Activated gamma-delta T cell treated with Interleukin-2 at 50 U/mL for 16 hours (primary cell): ENCODE measurements around the gene HOXA7.
A peak's percentile ranks its signal among the peaks of the same experiment; 100 is the strongest.

Source experiments
- DNase-seq: peaks from one replicate; pipeline ENCODE4 v3.0.0-alpha.2; 2020

The HOXA7 gene

DNA sequence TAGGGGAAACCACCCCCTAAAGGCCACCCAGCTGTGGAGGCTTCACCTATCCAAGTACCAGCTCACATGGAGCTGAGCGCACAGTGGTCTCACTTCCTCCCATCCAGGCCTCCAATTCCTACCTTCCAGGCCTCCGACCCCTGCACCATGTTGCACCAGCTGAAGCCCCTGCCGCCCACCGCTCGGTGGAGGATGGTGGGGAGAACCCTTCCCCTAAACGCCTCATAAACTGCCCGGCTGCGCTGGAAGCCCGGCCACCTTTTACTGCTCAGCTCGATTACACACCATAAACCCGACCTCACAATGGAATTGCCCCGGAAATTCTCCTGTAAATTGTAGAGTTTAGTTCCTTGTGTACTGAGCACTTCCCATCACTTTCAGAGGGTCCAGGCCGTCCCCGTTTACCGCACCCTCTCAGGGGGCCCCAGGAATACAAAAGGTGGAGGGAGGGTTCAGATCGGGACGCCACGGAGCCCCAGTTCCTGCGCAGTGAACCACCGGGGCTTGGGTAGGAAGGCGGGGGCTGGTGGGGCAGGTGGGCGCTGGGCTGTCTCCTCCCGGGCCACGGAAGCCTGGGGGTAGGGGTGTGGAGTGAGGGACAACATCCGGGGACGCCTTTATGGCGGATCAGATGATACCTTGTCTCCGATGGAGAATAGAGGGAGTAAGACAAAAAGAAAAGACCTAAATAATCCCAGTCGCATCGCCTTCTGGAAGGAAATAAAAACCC lies 1.4 kb upstream of the HOXA7 start:
- no peak for DNase-seq

DNA sequence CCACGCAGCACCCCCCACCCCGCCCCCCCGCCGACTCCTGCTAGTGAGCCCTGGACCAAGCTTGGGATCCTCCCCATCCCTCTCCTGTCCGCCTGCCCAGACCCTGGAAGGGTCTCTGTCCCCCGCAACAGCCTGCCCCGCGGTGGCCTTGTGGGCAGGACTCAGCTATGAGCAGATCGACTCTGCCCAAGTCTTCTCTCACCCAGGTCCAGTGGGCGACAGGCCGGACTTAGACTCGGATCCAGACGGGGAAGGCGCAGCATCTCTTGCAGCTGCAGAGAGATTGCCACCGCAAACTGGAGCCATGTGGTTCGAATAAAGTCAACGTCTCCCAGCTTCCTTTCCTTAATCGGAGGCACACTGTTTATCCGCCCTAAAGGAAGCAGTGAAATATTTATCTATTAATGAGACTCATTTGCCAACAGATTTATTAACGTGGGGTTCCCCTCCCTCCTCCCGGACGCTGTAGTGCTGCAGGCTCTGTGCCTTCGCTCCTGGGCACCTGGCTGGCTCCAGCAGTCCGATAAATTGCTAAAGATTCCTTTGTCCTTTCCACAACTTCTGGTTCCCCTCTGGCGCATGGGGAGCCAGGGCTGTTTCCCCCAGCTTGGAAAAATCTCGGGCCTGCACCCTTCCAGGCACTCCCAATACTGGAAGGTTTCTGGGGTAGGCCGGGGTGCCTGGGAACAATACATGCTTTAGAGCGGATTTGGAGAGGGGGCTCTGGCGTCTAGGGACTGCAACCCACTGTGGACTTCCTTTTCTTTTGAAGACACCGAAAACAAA lies 634 bp upstream of the HOXA7 start:
- no peak for DNase-seq

DNA sequence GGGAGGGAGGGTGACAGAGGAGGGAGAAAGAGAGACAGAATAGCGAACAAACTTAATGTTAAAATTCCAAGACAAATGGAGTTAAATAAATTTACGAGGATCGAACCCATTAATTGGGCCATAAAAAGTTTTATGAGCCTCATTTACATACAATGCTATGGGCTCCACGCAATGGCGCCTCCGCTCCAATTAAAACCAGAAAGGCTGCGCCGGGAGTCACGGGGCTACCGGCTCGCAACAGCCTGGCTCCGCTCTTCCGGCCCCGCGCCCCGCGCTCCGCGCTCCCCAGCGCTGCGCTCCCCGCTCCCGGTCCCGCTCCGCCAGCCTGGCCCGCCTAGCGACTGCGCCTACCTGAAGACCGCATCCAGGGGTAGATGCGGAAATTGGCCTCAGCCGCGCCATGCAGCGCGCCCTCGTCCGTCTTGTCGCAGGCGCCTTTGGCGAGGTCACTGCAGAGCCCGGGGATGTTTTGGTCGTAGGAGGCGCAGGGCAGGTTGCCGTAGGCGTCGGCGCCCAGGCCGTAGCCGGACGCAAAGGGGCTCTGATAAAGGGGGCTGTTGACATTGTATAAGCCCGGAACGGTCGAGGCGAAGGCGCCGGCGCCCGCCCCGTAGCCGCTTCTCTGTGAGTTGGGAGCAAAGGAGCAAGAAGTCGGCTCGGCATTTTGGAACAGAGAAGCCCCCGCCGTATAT lies 513 bp downstream of the HOXA7 start:
- no peak for DNase-seq

DNA sequence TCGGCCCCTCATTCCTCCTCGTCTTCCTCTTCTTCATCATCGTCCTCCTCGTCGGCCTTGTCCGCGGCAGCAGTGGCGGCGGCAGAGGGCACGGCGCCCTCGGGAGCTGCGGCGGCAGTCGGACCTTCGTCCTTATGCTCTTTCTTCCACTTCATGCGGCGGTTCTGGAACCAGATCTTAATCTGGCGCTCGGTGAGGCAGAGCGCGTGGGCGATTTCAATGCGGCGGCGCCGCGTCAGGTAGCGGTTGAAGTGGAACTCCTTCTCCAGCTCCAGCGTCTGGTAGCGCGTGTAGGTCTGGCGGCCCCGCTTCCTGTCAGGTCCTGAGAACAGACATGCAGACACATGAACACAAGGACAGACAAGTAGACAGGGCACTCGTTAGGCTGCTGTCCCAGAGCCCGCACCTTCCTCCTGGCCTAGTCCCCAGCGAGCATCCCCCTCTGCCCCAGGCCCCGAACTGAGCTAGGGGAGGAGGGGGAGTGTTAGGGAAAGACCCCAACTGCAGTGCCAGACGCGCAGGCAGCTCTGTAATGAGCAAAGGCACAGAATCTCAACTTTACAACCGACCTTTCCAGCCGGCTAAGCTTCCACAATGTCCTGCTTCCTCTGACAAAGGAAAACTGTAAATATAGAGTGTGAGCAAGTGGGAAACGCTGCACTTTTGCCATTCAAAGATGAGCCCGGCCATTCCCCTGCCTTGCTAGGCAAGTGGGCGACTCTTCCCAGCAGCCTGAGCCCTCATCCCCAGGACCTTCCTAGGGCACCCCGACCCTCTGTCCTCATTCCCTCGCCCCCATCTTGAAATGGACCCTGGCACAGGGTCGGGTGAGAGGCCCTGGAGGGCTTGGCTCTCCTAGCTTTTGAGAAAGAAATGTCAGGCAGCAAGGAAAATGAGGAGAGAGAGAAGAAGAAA lies 1.3 kb downstream of the HOXA7 start:
- DNase-seq = no peak

DNA sequence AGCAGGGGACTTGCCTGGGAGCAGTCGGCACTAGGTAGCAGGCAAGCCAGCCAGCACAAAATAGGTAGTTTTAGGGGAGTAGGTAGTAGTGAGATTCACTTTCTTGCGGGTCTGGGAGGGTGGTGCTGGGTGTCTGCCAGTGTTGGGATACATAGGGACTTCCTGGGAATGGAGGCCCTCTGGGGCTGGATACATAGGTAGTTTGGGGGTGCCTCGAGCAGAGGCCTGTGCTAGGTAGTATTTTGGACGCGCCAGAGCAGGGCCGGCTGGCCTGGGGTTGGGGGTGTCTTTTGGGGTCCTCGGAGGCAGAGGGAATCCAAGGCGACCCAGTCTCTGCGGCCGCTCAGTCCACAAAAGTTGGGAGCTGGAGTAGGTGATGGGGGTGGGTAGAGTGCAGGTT lies 2.1 kb downstream of the HOXA7 start:
- no peak for DNase-seq

DNA sequence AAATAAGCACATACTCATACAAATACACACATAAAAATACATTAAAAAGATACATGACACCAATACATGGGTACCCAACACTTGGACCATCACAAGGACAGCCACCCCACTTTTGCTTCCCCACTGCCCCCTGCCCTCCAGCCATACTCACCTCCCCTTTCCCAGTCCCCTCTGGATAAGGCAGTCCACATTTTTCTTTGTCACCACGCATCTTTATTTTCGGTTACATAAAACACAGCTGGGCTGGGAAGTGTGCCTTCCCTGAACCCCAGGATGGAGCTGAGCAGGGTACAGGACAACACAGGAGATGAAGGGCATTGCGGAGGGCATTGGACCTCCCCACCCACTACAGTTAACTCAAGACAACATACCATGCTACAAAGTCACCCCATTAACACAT lies 2.9 kb downstream of the HOXA7 start:
- DNase-seq = no peak

DNA sequence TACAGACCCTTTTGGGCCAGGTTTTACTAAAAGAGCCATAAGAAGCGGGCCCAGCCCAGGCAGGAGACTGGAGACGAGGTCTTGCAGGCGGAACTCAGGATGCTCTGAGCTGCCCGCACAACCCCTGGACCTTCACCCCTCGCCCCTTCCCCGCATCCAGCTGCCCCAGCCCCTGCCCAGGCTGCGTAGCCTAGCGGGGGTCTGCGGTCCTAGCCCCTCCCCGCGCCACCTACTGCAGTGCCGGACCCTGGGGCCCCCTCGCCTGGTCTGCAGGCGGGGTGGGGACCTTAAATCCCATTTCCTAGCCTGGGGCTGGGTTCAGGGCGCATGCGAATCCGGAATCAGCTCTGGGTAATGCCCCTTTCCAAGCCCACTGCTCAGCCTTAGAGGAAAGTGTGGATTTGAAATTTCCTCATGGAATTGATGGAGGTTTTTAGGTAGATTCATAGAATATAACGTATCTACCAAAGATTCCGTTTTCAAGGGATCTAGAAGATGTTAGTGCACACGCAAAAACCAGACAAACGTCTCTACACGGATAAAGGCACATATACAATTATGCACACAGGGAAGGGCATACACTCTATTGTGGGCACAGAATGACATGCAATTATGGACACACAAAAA lies 3.5 kb downstream of the HOXA7 start:
- no peak for DNase-seq

DNA sequence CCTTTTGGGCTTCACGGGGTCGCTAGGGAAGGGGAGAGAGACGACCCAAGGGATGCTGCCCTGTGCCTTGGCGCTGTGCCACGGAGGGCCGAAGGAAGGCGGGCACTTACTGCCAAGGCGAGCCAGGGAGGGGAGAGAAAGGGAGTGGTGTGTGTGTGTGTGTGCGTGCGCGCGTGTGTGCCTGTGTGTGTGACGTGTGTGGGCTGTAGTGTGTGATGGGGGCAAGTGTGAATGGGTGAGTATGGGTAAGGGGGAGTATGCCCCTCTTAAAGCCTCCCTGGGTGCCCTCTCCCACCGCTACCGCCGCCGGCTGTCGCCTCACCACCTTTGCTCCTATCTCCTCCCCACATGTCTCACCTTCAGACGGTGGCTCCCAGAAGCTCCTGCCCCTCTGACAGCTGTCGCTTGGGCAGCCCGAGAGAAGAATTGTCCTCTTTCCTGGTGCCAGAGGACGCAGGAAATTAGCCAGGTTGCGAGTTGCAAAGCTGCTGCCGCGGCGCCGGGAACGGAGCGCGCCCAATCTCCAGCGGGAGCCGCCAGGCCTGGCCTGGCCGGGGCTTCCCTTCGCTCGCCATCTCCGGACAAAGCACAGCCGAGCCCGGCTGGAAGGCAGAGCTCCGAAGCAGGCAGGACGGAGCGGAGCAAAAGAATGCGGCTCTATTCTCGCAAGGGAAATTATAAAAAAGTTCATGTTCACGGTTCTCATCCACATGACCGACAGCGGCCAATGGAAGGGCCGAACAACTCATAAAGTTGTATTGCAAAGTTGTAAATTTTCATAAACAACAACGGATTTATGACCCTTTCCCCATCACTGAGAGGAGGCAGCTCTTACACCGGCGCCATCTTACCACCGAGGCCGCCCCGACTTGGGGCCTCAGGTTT lies 4.3 kb downstream of the HOXA7 start, which contains the start of gene HOXA3:
HOXA3 (minus strand) TSS at position 653 of the 885 bp plus-strand sequence. CDS start 41,943 bp downstream, outside the sequence.
- DNase-seq = no peak

DNA sequence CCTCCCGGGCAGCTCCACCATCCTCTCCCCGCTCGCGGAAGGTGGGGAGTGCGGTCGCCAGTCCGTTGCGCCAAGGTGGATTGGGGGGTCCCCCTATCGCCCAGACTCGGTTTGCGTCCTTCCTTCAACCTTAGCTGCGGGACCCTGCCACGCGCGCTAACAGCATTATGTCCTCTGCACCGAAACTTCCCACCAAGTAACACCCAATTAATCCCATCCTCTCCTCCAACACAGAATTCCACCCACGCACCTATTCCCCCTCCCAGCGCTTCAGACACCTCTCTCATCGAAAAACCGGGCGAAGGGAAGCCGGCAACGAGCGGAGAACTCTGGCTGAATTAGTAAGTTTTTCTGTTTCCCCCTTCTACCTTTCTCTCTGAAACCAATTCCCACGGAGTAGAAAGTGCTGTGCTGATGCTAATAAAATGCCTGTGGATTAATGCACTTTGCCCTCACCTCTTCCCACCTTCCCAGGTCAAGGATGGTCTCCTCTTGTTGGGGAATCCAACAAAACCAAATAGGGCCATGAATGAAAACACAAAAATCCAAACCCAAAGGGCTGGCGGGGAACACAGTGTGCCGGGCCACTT lies 5.0 kb downstream of the HOXA7 start:
- no peak for DNase-seq

DNA sequence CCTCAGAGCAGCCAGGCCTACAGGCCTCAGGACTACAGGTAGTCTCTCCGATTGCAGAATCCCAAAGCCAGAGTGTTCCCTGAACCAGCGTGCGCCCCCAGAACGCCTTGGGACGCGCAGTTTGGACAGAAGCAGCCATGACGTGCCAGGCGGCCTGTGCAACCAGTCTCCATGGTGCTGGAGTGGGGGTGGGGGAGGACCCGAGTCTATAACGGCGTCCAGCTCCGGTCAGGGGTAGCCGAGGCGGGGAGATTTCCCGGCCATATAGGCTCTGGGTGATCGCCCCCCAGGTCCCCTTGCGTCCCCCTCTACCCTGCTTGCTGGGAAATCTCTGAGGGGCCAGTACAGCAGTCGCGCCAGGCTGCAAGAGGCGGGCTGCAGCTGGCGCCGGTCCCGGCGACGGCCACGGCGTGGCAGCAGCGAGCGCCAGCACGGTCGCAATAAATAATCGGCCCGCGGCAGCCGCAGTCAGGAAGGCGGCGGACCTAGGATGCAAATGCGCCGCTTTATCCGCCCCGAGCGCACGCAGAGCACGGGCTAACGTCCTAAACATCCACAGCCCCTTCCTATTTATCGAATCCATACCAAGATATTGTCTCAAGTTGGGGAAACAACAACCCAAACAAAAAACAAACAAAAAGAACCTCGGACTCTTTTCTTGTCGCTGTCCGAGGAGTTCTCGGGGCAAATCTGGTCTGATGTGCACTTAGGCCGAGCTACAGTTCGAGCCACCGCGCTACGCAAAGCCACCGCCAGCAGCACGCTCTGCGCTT lies 5.7 kb downstream of the HOXA7 start:
- peak; percentile 51 for DNase-seq

DNA sequence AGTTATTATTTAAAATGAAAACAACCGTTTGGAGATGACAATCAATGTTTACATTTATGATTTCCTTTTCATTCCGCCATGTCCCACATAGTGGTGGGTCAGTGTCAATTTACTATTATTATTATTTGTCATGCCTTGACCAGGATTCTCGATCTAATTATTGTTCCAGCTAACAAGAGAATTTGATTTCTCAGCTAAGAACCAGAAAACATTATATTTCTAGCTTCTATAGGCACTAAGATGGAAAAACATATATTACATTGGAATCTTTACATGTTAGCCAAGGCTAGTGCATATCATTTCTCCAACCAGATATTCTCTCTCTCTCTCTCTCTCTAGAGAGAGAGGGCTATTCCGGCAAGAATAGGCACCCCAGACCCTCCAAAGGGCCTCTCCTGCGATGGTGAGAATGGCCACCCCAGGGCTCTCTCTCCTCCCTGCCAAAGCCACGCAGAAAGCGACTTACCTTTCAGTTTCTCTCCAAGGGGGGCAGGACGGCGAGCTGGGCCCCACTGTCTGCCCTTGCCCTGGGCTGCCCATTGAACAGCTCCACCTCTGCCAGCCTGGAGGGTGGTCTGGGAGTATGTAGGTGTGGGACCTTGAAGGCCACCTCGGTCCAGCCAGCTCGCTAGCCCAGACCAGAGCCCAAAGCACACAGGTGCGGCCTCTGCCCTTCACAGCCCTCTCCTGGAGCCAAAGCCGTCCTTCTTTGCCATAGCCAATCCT lies 6.5 kb downstream of the HOXA7 start:
- DNase-seq = no peak

DNA sequence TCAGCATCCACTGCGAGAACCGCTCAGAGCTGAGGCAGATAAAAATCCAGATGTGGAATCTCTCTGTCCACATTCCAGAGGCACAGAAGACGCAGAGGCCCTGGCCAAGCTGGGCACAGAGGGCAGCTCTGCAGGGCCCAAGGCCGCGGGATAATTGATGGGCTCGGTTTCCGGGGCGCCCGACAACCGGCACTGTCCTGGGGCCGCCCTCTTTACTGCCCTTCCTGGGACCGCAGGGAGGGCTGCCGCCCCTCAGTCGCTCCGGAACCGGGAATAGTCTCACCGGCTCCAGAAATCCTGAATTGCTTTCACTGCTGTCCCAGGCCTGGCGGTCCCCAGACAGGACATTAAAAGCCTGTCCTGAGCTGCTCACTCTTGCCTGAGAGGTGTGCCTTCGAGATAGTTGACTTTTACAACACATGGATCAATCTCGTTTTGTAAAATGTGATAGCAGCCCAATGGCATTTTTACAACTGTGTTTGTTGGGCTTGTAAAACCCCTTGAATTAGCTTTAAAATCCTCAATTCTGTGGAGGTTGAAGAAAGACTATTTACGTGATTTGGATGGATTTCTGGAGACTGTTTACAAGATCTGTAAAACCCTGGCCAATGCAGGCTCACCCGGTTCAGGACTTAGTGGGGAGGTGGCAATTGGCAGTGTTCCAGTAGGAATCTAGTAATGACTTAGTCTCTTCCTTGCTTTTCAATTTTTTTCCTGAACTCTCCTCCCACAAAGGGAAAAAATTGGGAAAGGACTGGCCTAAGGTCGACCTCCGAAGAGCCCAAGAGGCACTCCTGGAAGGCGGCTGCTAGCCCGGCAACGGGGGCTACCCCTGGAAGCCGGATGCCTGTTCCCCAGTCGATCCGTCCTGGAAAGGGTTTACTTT lies 7.5 kb downstream of the HOXA7 start:
- no peak for DNase-seq

DNA sequence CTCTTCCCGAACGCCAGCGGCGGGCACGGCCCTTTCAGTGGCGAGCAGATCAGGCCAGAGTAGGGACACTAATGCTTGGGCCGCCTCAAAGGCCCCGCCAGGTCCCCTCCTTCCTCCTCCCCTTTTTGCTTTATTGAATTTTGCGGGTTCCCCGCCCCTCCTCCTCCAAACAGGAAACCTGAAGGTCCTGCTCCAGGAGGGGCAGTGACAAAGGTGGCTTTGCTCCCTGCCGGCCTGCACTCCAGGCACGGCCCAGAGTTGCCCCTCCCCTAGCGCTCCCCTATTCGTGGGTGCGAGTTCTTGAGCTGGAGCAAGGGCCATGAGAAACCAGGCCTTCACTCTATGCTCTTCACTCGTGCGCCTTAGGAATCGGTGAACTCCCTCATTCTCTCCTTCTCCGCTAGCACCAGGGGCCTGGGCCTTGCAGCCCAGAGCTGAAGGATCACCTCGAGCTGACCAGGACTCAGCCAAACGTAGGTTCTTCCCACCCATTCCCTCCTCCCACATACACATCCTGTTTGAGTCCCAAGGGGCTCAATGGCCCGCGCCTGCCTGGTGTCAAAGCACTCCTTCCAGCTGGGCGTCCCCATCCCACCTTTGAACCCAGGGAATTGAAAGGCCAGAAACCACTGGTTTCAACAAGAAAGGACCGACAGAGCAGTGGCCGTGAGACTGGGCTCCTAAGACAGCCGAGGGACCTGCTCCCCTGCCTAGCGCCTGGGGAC lies 8.3 kb downstream of the HOXA7 start:
- no peak for DNase-seq

DNA sequence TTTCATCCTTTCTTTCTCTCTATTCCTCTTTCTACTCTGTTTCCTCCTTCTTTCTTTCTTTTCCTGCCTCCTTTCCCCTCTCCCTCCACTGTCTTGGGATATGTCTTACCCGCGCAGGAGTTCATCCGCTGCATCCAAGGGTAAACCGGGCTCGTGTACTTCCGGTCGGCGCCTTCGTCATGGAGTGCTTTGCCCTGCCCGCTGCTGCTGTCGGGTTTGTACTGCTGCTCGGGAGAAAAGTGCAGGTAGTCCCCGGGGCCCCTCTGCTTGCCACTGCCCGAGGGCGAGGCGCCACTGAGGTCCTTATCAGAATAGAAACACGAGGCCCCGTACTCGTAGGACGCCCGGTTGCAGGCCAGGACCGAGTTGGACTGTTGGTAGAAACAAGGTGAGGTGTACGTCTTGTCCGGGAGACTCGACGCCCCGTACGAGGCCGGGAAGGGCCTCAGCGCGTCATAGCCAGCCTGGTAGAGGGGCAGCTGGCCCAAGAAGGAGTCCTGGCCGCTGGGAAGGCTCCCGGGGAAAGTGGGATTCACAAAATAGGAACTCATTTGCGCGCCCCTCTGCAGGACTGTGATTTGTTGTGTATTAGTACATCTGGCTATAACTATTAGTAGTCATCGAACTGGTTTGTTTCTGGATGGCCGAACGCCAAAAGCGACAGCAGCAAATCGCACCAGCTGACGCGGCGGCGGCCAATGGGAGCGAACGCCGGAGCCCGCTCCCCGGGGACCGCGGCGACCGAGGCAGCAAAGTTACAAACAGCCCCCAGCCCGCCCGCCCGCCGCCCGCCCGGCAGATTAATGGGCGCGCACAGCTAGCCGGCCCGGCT lies 9.1 kb downstream of the HOXA7 start, which contains the start of gene HOXA6:
HOXA6 (minus strand) TSS at position 576 of the 832 bp plus-strand sequence; CDS start at position 551, 25 bp downstream.
- no peak for DNase-seq

DNA sequence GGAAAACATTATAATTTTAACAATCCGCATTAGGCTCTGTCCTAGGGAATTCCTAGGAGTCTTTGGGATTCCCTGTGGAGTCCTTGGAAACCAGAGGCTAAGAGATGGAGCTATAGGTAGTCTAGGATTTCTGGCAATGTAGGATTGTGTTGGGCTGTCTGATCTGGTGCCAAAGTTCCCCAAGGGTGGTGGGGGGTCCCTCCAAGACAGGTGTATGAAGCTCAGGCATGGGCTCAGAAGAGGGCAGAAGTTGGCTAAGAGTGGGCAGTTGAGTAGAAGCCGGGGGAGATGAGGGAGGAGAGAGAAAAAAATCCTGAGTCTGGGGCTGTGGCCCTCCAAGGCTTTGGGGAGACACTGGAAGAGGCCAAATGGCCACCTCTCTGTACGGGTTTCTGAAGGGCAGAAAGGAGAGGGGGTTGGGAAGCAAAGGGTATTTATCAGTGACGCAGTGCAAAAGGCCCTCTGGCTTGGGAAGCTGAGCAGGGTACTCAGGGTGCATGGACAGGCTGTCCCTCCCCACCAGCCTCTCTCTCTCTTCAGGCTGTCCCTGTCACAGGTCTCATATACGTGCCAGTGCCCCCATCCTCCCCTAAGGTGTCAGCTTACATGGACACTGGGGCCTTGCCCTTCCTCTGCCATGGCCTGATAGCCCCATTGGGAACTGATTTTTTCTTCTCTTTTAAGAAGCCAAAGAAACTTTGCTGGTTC lies 9.8 kb downstream of the HOXA7 start:
- DNase-seq = no peak
